Renal pelvis (tissue), 4 donors: ENCODE data around the gene ARHGEF17. TPM values are rescaled to one million over a fixed set of nuclear protein-coding genes. Genes with fewer than 3 reads are reported as not detected.

ENCODE experiments used
- DNase-seq: peaks from one replicate; pipeline ENCODE4 v3.0.0-alpha.2; 2013
- polyA plus RNA-seq, 3 donors: library from polyadenylated mRNA; unstranded; fragments of 120-200 nt; gene quantifications; one replicate each; pipeline ENCODE4 v1.2.1, GENCODE V29; 2013; ENCODE audit not compliant: insufficient read length in 3 of 3

The ARHGEF17 gene
- polyA plus RNA-seq, 3 donors, result 91.9 to 121 (median 107) TPM

- no peak for DNase-seq
Observed at GRCh38 chr11:73288192-73288872, 19.7 kb upstream of the ARHGEF17 start.

- peak; percentile 62 for DNase-seq
Observed at GRCh38 chr11:73288873-73289707, 19.0 kb upstream of the ARHGEF17 start.

- DNase-seq, result no peak
Observed at GRCh38 chr11:73290536-73290935, 17.5 kb upstream of the ARHGEF17 start.

GRCh38 chr11:73291196-73291595 is 16.9 kb upstream of the ARHGEF17 start:
- DNase-seq, result no peak

GRCh38 chr11:73291781-73292524 is 16.1 kb upstream of the ARHGEF17 start:
- DNase-seq, result no peak

DNA sequence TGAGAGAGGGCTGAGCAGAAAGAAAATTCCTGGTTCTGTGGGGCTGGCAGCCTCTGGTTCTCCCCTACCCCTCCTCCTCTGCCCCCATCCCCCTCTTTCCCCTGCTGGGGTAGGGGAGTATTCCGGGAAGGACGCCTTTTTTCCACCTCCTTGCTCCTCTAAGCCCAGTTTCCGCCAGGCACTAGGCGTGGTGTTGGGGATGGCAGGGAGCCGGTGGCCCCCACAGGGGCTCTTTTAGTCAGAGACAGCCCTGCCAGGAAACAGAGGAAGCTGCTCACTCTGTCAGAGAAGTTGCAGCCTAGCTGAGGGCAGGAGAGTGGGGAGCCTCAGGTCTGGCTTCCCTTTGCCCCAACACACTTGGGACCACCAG is 15.6 kb upstream of the ARHGEF17 start:
- no peak for DNase-seq

DNA sequence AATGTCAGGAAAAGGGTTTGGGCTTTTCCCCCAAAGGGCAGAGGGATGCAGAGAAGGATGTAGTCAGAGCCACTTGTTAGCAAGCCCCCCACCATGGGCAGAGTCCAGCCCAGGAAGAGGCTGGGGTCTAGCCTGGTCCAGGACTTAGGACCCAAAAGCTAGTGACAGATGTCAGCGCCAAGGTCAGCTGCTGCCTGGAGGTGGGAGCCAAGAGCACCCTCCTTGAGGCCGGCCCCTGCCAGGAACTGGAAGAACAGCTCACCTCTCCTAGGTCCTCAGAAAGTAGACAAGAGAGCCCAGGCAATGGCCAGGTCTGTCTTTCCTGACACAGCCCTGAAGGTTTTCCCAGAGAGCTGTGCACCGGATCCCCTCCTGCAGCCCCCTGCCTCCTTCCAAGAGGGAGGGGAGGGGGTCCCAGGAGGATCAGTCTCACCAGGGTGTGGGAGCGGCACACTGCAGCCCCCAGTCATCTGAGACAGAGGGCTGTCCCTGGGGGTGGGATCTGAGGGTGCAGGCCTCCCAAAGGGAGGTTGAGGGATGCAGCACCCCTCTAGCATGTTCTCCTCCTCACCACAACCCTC is 14.6 kb upstream of the ARHGEF17 start:
- DNase-seq, result no peak

- DNase-seq, result no peak
Observed at GRCh38 chr11:73294604-73295003, 13.5 kb upstream of the ARHGEF17 start.

DNA sequence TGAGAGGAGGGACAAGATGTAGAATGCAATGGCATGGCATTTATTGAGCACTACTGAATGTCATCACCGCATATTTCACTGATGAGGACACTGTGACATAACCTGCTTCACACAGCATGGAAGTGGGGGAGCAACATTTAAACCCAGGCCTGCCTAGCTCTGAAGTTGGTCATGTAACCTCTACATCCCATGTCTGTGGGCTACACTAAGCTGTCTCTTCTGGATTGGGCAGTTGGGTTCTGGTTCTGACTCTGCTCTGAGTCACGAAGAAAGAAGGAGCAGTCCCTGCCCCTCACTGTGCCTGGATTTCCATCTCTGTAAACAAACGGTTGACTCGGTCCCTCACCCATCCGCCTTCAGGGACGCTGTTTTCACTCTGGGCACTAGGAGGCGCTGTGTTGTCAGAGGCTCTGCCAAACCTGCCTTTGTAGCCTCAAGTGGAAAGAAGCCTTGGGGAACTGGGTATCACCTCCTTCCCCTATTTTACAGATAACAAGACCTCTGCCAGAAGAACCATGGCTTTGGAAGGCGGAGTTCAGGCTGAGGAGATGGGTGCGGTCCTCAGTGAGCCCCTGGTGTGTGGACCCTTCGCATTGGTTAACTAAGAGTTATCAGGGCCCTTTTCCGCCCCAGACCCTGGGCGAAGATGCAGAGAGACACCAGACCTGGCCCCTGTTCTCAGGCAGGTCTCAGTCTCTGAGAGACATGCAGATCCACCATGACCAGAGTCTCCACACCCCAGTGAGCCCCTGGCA is 12.7 kb upstream of the ARHGEF17 start:
- peak; percentile 65 for DNase-seq

GRCh38 chr11:73295996-73296318 is 12.1 kb upstream of the ARHGEF17 start:
- DNase-seq, result no peak

DNA sequence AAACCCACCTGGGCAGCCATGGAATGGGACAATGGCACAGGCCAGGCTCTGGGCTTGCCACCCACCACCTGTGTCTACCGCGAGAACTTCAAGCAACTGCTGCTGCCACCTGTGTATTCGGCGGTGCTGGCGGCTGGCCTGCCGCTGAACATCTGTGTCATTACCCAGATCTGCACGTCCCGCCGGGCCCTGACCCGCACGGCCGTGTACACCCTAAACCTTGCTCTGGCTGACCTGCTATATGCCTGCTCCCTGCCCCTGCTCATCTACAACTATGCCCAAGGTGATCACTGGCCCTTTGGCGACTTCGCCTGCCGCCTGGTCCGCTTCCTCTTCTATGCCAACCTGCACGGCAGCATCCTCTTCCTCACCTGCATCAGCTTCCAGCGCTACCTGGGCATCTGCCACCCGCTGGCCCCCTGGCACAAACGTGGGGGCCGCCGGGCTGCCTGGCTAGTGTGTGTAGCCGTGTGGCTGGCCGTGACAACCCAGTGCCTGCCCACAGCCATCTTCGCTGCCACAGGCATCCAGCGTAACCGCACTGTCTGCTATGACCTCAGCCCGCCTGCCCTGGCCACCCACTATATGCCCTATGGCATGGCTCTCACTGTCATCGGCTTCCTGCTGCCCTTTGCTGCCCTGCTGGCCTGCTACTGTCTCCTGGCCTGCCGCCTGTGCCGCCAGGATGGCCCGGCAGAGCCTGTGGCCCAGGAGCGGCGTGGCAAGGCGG is 11.4 kb upstream of the ARHGEF17 start:
- DNase-seq, result no peak

- no peak for DNase-seq
Observed at GRCh38 chr11:73297231-73297590, 10.9 kb upstream of the ARHGEF17 start.

DNA sequence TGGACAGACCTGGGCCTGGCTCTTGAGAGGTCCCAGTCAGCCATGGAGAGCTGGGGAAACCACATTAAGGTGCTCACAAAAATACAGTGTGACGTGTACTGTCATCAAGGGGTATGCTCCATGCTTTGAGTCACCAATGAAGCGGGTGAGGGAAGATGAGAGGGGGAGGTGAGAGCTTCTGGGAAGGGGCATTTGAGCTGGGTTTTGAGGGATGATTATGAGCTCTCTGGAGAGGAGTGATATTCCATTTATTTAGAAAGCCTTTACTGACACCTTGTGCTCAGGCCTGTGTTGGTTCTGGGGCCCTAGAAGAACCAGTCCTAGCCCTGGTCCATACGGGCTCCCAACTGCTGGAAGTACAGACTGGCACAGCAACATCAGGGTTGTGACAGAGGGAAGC is 10.4 kb upstream of the ARHGEF17 start:
- no peak for DNase-seq

GRCh38 chr11:73298233-73298632 is 9.8 kb upstream of the ARHGEF17 start:
- no peak for DNase-seq

DNA sequence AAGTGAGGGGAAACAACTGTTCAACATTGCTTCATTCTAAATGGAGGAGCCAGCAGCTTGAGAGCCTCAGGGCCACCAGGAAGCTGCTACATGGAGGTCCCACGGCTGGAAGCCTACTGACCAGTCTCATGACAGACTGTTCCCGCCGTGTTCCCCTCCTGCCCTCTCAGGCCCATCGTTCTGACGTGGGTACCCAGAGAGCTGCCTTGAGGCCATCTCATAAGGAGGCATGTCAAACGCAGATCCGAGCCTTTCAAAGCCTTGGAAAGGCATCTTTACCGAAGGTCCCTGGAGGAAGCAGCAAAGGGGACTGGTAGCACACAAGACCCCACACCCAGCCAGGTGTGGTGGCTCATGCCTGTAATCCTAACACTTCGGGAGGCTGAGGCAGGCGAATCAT is 8.3 kb upstream of the ARHGEF17 start:
- no peak for DNase-seq

DNA sequence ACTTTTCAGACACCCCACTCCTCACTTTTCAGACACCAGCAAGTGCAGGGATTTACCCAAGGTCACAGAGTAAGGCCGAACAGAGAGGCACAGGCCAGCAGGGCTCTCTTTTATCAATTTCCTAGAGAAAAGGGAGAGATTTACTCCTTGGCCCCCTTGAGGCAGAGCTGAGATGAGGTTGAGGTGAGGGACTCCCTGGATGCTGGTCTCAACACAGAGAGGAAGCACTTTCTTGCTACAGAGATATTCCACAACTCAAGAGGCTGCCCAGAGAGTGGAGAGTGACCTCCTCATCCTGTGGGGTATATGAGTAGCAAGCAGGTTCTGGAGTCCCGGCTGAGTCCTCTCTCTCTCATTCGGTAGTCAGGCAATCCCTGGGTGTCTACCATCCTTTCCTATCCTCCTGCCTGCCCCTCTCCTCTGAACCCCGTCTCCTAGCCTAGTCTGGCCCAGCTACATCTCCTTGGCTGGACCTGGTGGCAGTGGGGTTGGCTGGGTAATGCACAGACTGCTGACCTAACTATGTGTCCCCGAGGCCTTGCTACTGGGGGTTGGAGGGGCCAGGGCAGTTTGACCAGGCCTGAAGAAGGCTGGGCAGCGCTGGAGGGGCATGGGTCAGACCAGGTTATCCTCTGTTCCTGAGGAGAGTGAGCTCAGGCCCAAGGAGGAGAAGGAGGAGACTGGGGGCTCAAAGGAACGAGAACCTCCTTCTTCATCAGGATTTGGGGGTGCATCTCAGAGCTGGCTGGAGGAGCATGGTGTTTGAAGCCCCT is 1.8 kb upstream of the ARHGEF17 start:
- no peak for DNase-seq

DNA sequence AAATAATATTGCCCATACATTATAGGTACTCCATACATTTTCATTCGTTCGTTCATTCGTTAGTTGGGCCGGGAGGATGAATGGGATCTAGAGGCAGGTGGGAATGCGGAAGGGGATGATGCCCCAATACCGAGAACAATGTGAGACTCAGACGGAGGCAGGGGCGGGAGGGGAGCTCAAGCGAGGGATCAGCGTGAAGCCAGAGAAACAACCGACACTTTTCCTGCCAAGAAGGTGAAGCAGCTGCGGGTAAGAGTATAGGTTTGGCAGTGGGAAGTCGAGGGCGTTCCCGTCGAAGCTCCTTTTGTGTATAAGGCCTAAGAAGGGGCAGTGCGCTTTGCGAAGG is 1.1 kb upstream of the ARHGEF17 start:
- no peak for DNase-seq

- peak; percentile 98 for DNase-seq
Observed at GRCh38 chr11:73307323-73308002, 613 bp upstream of the ARHGEF17 start.

DNA sequence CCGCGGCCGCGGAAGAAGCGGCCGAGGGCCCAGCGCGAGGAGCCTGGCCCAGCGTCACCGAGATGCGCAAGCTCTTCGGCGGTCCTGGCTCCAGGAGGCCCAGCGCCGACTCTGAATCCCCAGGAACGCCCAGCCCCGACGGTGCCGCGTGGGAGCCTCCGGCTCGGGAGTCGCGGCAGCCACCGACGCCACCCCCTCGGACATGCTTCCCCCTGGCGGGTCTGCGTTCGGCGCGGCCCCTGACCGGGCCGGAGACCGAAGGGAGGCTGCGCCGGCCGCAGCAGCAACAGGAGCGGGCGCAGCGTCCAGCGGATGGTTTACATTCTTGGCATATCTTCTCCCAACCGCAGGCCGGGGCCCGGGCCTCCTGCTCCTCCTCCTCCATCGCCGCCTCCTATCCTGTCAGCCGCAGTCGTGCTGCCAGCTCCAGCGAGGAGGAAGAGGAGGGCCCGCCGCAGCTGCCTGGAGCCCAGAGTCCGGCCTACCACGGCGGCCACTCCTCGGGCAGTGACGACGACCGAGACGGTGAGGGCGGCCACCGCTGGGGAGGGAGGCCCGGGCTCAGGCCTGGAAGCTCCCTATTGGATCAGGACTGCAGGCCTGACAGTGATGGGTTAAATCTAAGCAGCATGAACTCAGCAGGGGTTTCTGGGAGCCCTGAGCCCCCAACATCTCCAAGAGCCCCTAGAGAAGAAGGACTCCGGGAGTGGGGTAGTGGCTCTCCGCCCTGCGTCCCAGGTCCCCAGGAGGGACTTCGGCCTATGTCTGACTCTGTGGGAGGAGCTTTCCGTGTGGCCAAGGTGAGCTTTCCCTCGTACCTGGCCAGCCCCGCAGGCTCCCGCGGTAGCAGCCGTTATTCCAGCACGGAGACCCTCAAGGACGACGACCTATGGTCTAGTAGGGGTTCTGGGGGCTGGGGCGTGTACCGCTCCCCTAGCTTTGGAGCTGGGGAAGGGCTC is 1.2 kb downstream of the ARHGEF17 start:
- peak; percentile 84 for DNase-seq
